NCI-H2081 treated with DMSO at 0.1 percent for 48 hours (cell line): ENCODE results near the gene SMYD3.
A peak's percentile ranks its signal among the peaks of the same experiment; 100 is the strongest.

Experiments
- DNase-seq: peaks from one replicate; lab custom pipeline; 2025; lab: John Stamatoyannopoulos, UW

SMYD3 gene

DNA sequence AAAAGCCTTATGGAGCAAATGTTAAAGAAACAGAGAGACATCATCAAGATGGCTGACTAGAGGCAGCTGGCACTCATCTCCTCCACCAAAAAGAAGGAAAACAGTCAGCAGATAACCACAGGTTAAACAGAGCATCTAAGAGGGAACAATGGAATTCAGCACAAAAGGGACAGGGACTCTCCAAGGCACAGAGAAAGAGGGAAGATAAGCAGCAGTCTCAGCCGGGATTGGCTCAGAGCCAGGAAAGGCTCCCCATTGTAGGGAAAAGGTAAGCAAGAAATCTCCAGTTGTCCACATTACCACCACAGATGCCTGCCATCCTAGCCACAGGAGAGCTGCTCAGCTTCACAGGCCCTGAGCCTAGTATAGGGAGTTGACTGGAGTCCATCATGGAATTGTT is 605.5 kb downstream of the SMYD3 start:
- DNase-seq, result no peak

DNA sequence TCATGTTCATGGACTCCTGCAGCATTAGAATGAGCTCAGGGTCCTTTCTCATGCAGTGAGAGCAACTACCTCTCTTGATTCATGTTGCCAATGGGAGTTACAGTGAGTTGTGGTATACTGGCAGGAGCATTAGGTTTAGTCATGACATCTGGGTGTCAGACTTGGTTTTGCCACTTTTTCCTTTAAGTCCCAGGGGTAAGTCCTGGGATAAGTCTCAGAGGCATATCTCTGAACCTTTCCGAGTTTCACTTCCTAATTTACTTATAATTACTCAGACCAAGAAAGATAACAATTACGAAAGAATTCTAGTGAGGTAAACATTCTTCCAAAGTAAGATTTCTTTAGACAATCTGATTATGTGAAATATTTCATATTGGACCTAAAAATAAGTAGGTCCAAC is 606.0 kb downstream of the SMYD3 start:
- no peak for DNase-seq

GRCh38 chr1:245898581-245898980 is 608.5 kb downstream of the SMYD3 start:
- DNase-seq, result no peak

DNA sequence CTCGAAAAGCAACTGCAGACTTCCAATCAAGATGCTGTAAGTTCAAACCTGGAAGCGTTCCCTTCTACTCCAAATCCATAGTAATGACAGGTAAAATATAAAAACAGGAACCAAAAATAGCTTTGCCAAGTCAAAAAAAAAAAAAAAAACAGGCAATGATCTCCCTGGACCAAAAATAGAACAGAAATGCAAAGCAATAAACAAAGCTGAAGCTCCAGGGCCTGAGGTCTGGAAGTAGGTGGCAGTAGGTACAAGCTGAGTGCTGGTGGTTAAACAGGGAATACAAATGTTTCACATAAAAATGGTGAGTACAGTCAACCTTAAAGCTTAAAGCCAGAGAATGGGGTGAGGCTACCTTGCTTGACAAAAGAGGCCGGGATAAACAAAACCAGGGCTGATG is 610.8 kb downstream of the SMYD3 start:
- DNase-seq, result no peak

- DNase-seq, result no peak
These were observed 611.6 kb downstream of the SMYD3 start for GRCh38 chr1:245895455-245895959.

- DNase-seq, result no peak
These were observed 612.2 kb downstream of the SMYD3 start for GRCh38 chr1:245894843-245895242.

DNA sequence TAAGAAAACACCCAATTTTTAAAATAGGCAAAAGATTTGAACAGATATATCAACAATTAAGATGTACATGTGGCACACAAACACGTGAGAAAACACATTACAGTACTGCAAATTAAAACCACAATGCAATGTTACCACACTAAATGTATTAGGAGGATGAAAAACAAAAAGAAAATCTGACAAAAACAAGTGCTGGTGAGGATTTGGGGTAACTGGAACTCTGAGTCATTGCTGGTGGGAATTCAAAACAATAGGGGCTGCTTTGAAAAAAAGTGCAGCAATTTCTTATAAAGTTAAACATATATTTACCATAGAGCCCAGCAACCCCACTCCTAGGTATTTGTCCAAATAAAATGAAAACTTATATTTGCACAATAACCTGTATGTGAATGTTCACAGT is 614.1 kb downstream of the SMYD3 start:
- no peak for DNase-seq

- DNase-seq, result no peak
These were observed 618.3 kb downstream of the SMYD3 start for GRCh38 chr1:245888809-245889208.

- no peak for DNase-seq
These were observed 619.2 kb downstream of the SMYD3 start for GRCh38 chr1:245887829-245888228.

- no peak for DNase-seq
These were observed 625.2 kb downstream of the SMYD3 start for GRCh38 chr1:245881767-245882391.

GRCh38 chr1:245880754-245881403 is 626.2 kb downstream of the SMYD3 start:
- DNase-seq, result no peak

DNA sequence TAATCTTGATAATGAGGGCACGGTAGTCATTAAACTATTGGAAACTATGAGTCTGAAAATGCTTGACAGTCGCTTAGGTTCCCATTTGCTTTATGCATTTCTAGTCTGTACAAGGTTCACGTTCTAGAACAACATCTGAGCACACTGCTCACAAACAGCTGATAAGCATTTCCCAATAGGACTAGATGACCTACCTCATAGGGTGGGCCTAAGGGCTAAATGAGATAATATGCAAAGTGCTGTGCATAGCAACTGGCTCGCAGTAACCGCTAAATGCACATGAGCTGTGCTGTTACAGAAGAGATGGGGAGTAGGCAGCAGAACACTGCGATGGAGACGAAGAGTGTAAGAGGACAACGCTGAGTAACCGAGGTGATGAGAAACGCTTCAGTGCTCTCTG is 628.0 kb downstream of the SMYD3 start:
- no peak for DNase-seq

GRCh38 chr1:245878585-245878984 is 628.5 kb downstream of the SMYD3 start:
- DNase-seq, result no peak

DNA sequence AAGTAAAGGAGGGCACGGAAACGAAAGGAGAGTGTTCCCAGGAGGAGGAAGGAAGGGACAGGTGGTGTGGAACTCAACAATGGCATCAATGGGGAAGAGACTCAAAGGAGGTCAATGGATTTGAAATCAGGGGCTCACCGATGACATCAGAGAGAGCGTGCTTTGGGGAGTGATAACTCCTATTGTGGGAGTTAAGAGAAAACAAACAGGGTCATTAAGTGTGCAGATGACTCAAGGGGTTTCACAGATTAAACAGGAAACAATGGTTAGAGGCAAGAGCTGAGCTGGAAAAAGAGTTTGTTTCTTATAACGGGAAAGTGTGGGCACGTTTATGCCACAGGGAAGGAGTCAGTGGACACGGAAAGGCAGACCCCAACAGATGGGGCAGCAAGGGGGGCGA is 629.1 kb downstream of the SMYD3 start:
- DNase-seq, result no peak

DNA sequence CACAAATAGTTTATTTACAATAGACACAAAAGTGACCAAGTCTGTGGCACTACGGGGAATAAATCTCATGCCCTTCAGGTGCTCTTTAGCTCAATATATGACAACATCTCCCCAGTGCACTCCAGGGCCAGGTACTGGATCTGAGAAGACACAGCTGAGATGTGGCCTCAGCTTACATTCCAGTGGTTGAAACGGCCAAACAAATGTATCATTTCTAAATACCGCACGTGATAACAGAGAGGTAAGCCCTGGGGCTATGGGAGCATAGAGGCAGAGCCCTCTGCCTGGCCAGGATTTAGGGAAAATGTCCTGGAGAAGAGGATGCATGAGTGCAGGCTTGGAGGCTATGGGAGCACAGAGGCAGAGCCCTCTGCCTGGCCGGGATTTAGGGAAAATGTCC is 630.5 kb downstream of the SMYD3 start:
- no peak for DNase-seq

- DNase-seq, result no peak
These were observed 631.4 kb downstream of the SMYD3 start for GRCh38 chr1:245875581-245876261.

DNA sequence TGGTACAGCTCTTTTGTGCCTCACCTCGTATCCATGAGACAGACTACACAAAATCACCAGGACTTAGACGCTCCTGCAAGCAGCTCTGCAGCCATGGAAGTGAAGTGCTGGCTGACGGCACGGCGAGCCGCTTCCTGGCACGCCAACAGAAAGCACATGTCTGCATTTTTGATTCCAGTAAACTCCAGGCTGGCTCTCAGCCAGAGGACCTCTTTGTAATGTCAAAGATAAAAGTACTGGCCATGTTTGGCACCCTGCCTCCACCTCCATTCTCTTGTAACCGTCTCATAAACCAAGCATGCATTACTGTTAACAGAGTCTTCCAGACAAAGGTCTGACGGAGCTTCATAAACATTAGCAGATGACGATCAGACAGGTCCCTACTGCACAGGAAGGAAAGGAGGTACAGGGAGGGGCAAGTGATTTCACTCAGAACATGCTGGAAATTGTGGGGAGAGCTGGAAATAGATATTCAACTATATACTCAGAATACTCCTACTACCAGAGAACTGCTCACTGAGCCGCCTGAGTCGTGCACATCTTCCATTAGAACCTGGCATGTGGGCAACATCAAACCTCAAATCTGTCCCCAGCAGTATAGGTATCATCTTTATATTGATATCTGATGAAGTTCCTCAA is 632.0 kb downstream of the SMYD3 start:
- peak; percentile 41 for DNase-seq

DNA sequence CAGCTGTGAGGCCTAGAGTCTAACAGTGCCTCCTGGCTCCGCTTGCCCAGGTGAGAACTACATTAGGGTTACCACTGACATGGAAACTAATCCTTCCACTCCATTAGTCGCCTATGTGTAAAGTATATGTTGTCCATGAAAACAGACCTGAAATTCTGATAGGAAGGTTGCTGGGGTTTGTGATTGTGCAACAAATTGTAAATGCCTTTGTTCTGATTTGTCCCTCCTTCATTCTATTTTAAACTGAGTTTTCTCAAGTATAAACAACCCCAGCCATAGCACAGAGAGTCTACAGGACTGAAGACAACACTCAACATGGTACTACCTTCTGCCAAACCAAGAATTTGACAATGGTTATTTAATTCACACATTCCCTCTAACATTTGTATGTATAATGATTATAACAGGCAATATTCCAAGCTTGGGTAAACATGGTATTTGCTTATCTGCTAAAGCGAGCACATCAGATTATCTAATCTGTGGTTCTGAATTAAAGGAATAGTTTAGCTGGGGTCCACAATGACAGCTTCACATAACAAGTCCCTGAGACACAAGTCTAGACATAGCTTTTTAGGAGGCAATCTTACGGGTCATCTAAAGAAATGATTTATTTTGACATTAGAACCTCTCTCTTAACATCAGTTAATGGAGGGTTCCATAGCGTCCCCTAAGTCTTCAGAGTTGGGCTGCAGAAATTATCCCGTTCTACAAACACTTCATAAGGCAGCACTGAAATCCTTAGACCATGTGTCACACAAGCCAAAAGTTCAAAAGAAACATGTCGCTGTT is 633.0 kb downstream of the SMYD3 start:
- DNase-seq, result no peak

GRCh38 chr1:245873068-245873467 is 634.0 kb downstream of the SMYD3 start:
- DNase-seq, result no peak

- no peak for DNase-seq
These were observed 634.6 kb downstream of the SMYD3 start for GRCh38 chr1:245872475-245872874.

- no peak for DNase-seq
These were observed 635.2 kb downstream of the SMYD3 start for GRCh38 chr1:245871915-245872314.

DNA sequence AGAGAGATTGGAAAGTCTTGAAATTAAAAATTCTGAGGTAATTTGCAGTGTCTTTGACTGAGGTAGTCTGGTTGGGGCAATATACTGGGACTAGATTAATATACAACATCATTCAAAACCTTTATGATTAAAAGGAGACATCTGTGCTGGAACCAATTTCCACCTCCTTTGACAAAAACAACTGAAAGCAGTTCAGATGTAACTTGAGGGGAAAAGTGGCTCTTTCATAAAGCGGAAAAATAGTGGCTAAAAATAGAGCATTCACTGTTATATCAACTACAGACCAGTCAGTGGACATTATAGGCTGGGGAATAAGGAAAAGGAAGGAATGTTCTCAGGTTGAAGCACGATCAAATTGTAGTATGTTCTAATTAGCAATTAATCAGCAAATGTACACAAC is 635.9 kb downstream of the SMYD3 start:
- no peak for DNase-seq
